Measurements from ENCODE around the gene PGM3.

DNA sequence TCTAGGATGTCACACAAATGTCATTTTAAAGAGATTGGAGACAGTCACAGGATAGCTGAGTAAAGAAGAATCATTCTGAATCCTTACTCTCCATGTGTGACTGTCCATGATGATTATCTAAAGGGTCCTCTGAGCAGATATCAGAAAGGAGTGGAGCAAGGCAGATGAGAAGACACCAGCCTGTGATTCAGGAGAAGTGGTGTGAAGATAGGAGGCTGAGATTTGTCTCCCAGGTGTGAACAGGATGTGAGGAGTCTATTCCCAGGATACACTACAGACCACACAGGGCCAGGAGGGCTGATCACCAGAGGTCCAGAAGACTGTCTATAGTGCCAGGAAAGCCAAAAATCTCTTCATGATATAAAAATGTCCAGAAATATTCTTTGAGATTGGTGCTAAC lies 27.1 kb upstream of the PGM3 start:
- TF ChIP-seq, protein P1, sequence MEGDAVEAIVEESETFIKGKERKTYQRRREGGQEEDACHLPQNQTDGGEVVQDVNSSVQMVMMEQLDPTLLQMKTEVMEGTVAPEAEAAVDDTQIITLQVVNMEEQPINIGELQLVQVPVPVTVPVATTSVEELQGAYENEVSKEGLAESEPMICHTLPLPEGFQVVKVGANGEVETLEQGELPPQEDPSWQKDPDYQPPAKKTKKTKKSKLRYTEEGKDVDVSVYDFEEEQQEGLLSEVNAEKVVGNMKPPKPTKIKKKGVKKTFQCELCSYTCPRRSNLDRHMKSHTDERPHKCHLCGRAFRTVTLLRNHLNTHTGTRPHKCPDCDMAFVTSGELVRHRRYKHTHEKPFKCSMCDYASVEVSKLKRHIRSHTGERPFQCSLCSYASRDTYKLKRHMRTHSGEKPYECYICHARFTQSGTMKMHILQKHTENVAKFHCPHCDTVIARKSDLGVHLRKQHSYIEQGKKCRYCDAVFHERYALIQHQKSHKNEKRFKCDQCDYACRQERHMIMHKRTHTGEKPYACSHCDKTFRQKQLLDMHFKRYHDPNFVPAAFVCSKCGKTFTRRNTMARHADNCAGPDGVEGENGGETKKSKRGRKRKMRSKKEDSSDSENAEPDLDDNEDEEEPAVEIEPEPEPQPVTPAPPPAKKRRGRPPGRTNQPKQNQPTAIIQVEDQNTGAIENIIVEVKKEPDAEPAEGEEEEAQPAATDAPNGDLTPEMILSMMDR (IDR thresholded peaks at IDR 0.05; ENCODE audit: insufficient read depth, low read length) = no peak
- no peak for TF ChIP-seq POLR2AphosphoS5 (IDR thresholded peaks at IDR 0.05; ENCODE audit: low read depth)
- no peak for TF ChIP-seq SPI1 (IDR thresholded peaks at IDR 0.05; ENCODE audit: borderline replicate concordance, low read depth)

All from HL-60 (cell line).